Heart right ventricle (tissue), 16 donors: ENCODE results near the gene RILPL1. TPM values are rescaled to one million over a fixed set of nuclear protein-coding genes. Genes with fewer than 3 reads are reported as not detected.
"Not testable (repeated sequence)": the region's sequence is repeated elsewhere in the genome, so short reads cannot be mapped to it uniquely, and the experiment has no call there.

Experiments used
- ATAC-seq, 8 donors: fragments of 200-7000 bp; cut with Tn5 transposase; one replicate each; pipeline ENCODE4 v1.9.1; 2020; ENCODE audit warnings: mild to moderate bottlenecking in 8 of 8, moderate library complexity in 8 of 8, moderate number of reproducible peaks in 1 of 8
- DNase-seq, 2 donors: peaks; one replicate each; pipeline ENCODE4 v3.0.0-alpha.2; 2020
- H3K27ac ChIP-seq, 10 donors: fragments of 200-600 bp; sonication (generic) in 2 of 10; one replicate each; pipeline versions ENCODE4 v1.5.0 to v1.8.0; 2020 to 2022; ENCODE audit warnings: mild to moderate bottlenecking in 3 of 10
- H3K27me3 ChIP-seq, 7 donors: fragments of 200-600 bp; one replicate each; pipeline ENCODE4 v1.8.0; 2021 to 2022; ENCODE audit warnings: mild to moderate bottlenecking in 2 of 7
- H3K36me3 ChIP-seq, 9 donors: fragments of 200-600 bp; sonication (generic) in 1 of 9; one replicate each; pipeline versions ENCODE4 v1.5.0 to v1.8.0; 2020 to 2022; ENCODE audit warnings: mild to moderate bottlenecking in 2 of 9
- H3K4me1 ChIP-seq, 9 donors: fragments of 200-600 bp; sonication (generic) in 1 of 9; one replicate each; pipeline versions ENCODE4 v1.5.0 to v1.8.0; 2020 to 2022; ENCODE audit warnings: mild to moderate bottlenecking in 4 of 9
- H3K4me3 ChIP-seq, 10 donors: fragments of 200-600 bp; sonication (generic) in 2 of 10; one replicate each; pipeline versions ENCODE4 v1.5.0 to v1.8.0; 2020 to 2022; ENCODE audit warnings: mild to moderate bottlenecking in 7 of 10, moderate library complexity in 2 of 10
- H3K9me3 ChIP-seq, 11 donors: fragments of 200-600 bp in 10 of 11; sonication (generic) in 2 of 11; one replicate each; pipeline versions ENCODE4 v1.5.0 to v1.8.0; 2013 to 2022; ENCODE audit warnings: mild to moderate bottlenecking in 2 of 11, control low read depth in 1 of 11, moderate library complexity in 1 of 11
- CTCF ChIP-seq, 9 donors: fragments of 200-600 bp; sonication (generic) in 2 of 9; IDR thresholded peaks; one replicate each; pipeline versions ENCODE4 v1.5.0 to v1.8.0; 2021 to 2022; ENCODE audit warnings: antibody characterized with exemption in 9 of 9, mild to moderate bottlenecking in 5 of 9, moderate library complexity in 1 of 9
- WGBS, 2 donors: extraction: QIAGEN DNeasy Blood & Tissue Kit; methylation state at CpG; one replicate each; pipeline ENCODE4 v1.1.7; 2013; ENCODE audit warnings: inconsistent platforms in 1 of 2; 5-methylcytosine and 5-hydroxymethylcytosine counted together
- intact Hi-C, 10 donors: fragments of 100-400 bp; cut with DNase I; formaldehyde crosslinking; loops; one replicate each; pipeline versions ENCODE4 v1.11.1 to v1.14.2; 2022
- polyA plus RNA-seq, 2 donors: library from polyadenylated mRNA; stranded (reverse); fragments of 200-250 nt; gene quantifications; one replicate each; pipeline ENCODE4 v1.2.3, GENCODE V29; 2013
- total RNA-seq, 10 donors: library from RNA; stranded (reverse); fragmentation: NEBNext Ultra II Directional in 3 of 10; extraction: Animal tissue kit (Norgen Biotek cat#: 25700) in 3 of 10; gene quantifications; one replicate each; pipeline versions ENCODE4 v1.2.1 to v1.2.4, GENCODE V29; 2021 to 2023
- donor health status: Arrhythmogenic right ventricular cardiomyopathy.
- donor health status: ischemic (EF 13 %, LVEDD 7.1; RV severe dilation, severe dysfunction).
- donor health status: healthy with polysubstance abuse.
- donor health status: DM: no; HTN: yes; CAD: no.
- donor health status: DM: no; HTN: no; CAD: no.
- donor health status: ischemic (EF 25% LVEDD 6.9; RV normal size, moderate dysfunction).
- donor health status: ischemic (EF 25% LVEDD 5.7; RV mildly dilated, moderate dysfunction).
- donor health status: healthy.
- donor health status: DM: yes; HTN: yes; CAD: no.
- donor health status: Ischemic cardiomyopathy.
- donor health status: ischemic (EF 35%, LVEDD 5.7; RV mildly dilated, moderate dysfunction).
- donor health status: nonischemic (EF 11% LVEDD 7.7; RV severe dilation, severe dysfunction).
- donor health status: DM: yes; HTN: yes; CAD: no.
- donor health status: PGD.
- donor health status: ischemic (EF 29% LVEDD 5.4; RV normal size, mild dysfunction).
- donor health status: nonischemic (EF 23%, LVEDD 6.1; RV moderate dilation, normal function).

The RILPL1 gene
- total and polyA plus RNA-seq, 12 donors: 71.4 to 132 (median 86.6) TPM

DNA sequence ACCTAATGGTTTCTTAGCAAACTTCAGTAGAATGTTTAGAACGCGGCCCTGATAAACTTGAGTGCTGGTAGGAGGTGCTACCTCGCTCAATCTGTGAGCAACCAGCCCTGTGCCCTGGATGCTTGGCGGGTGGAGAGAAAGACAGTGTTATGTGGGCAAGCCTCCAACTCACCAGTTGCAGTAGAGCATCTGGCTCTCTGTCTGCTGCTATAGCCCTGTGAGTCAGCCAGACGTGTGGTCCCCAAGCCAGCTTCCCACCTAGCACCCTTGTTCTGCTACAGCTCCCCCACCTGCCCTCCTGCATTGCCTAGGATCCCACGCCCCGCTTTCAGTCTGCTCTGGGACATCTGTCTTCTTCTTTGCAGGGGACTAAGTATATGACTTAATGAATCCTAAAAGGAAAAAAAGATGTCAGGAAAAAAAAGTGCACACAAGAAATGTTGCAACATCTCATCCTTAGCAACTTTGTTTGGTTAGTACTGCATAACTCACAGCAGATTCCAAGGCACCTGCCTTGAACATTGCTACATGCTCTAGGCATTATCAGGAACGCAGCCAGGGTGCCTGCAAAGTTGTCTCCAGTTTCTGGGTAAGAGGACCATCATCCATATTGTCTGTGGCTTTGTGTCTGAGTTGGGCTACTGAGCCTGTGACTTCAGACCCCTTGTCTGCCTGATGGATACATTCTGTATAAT, 62.0 kb downstream of the RILPL1 start:
- TF ChIP-seq CTCF (IDR thresholded peaks at IDR 0.05): no peak
- DNase-seq: peak; percentile 45 to 74
- WGBS, 2 donors: 56 to 72% methylated on average over 8 of the region's 8 CpGs
- intact Hi-C loops: loop anchor here in 3 of 10 donors (5.0 kb wide), 2 partner anchors 46 to 61 kb away; partner anchors contain the start of gene RILPL1 (in 2 of the 3)
- peaks cover 0 to 83% (median 15%) of the 10 kb centered on the region in 9 donors for H3K36me3 ChIP-seq
- no peaks in the 10 kb centered on the region for H3K27me3 ChIP-seq
- no peak overlapping the region for H3K4me3 ChIP-seq
- no peaks in the 10 kb centered on the region for H3K9me3 ChIP-seq
- H3K27ac ChIP-seq: peak overlapping the region in 7 of 10 donors; percentile 46 to 88 (median 58)
- H3K4me1 ChIP-seq: peaks cover 0 to 61% (median 33%) of the 10 kb centered on the region in 9 donors
- ATAC-seq: peak; percentile 56 to 91 (median 82)

GRCh38 chr12:123469978-123470377, 63.5 kb downstream of the RILPL1 start:
- H3K9me3 ChIP-seq: no peaks in the 10 kb centered on the region
- ATAC-seq (no peak), DNase-seq (no peak)
- peaks cover 0 to 88% (median 19%) of the 10 kb centered on the region in 9 donors for H3K36me3 ChIP-seq
- no peak overlapping the region for H3K4me3 ChIP-seq
- H3K27ac ChIP-seq: peak overlapping the region in 2 of 10 donors; percentile 20 to 68
- no peak for TF ChIP-seq CTCF (IDR thresholded peaks at IDR 0.05)
- intact Hi-C loops: loop anchor here in 5 of 10 donors (5.0 to 10.0 kb wide), 4 partner anchors 47 to 78 kb away; partner anchors contain the start of gene RILPL1 (in 2 of the 5)
- peaks cover 0 to 67% (median 37%) of the 10 kb centered on the region in 9 donors for H3K4me1 ChIP-seq
- H3K27me3 ChIP-seq: no peaks in the 10 kb centered on the region
- 92 to 93% methylated on average over 2 of the region's 2 CpGs for WGBS, 2 donors

- ATAC-seq (no peak), DNase-seq (no peak)
- Histone ChIP-seq H3K27me3 (no peaks in the 10 kb centered on the region), H3K27ac (no peak overlapping the region), H3K9me3 (no peaks in the 10 kb centered on the region), H3K4me3 (no peak overlapping the region), H3K4me1 (peaks cover 0 to 62% (median 32%) of the 10 kb centered on the region in 9 donors), H3K36me3 (peaks cover 0 to 88% (median 19%) of the 10 kb centered on the region in 9 donors)
- 17 to 29% methylated on average over 1 of the region's 1 CpG for WGBS, 2 donors
- TF ChIP-seq CTCF (IDR thresholded peaks at IDR 0.05): peak in 4 of 9 donors; percentile 16 to 28 (median 24)
- intact Hi-C loops: loop anchor here in 2 of 10 donors (5.0 to 10.0 kb wide), 2 partner anchors 74 to 76 kb away; no protein-coding TSS in a partner anchor
These were observed 64.7 kb downstream of the RILPL1 start for GRCh38 chr12:123468786-123469185.

DNA sequence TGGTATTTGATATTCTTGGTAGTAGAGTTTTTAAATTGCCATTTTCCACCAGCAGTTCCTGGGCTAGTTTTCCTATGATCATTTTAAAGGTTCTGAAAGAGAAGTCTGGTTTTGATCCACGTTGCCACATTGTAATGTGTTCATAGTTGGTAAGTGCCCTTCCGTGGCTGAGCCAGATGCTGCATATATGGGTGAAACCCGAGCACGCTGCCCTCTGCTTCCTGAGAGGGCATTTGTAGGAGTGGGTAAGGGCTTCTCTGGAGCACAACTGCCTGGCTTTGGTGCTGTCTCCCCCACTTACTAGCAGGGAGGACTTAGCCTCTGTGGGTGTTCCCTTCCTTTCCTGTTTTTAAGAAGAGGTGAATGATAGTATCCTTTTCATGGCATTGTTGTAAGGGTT, 68.4 kb downstream of the RILPL1 start:
- intact Hi-C loops: loop anchor here in 2 of 10 donors (5.0 to 10.0 kb wide), 2 partner anchors 70 to 73 kb away; no protein-coding TSS in a partner anchor

GRCh38 chr12:123463174-123463573, 70.3 kb downstream of the RILPL1 start:
- not testable (repeated sequence) for DNase-seq, H3K27me3 ChIP-seq, ATAC-seq, H3K27ac ChIP-seq, H3K4me3 ChIP-seq, H3K9me3 ChIP-seq
- H3K36me3 ChIP-seq: peaks cover 0 to 69% (median 8%) of the 10 kb centered on the region in 9 donors
- 96% methylated on average over 11 of the region's 11 CpGs for WGBS, 2 donors
- intact Hi-C loops: loop anchor here in 1 of 10 donors (10.0 kb wide), 1 partner anchor 68 kb away; no protein-coding TSS in a partner anchor
- H3K4me1 ChIP-seq: peaks cover 0 to 63% (median 34%) of the 10 kb centered on the region in 9 donors

More for the DNA sequence above, 68.4 kb downstream of the RILPL1 start:
- Histone ChIP-seq H3K27me3 (no peaks in the 10 kb centered on the region), H3K9me3 (no peaks in the 10 kb centered on the region), H3K27ac (peak overlapping the region in 3 of 10 donors; percentile 10 to 31 (median 29)), H3K36me3 (peaks cover 0 to 74% (median 8%) of the 10 kb centered on the region in 9 donors), H3K4me1 (peaks cover 0 to 48% (median 23%) of the 10 kb centered on the region in 9 donors), H3K4me3 (no peak overlapping the region)
- WGBS, 2 donors: 56 to 67% methylated on average over 4 of the region's 4 CpGs
- no peak for DNase-seq
- ATAC-seq: peak in 6 of 8 donors; percentile 25 to 71 (median 57)
- no peak for TF ChIP-seq CTCF (IDR thresholded peaks at IDR 0.05)
